A673 (cell line): ENCODE results near the gene CAMK1D. TPM values are rescaled to one million over a fixed set of nuclear protein-coding genes. Genes with fewer than 3 reads are reported as not detected.

ENCODE experiments used
- BruUV-seq: library from RNA; stranded (reverse); fragments of 400-500 nt; replicated peaks from 2 replicates; lab custom pipeline; 2021; lab: Mats Ljungman, UMichigan
- CTCF ChIA-PET: fragments of 300-600 bp; sonication (Branson Sonifier 250); formaldehyde crosslinking; loops from one replicate; lab custom pipeline; 2022; ENCODE audit warnings: antibody characterized with exemption; lab: Charles Lee
- POLR2A ChIA-PET: fragments of 300-600 bp; sonication (Branson Sonifier 250); formaldehyde crosslinking; loops from one replicate; lab custom pipeline; 2022; ENCODE audit warnings: antibody characterized with exemption; ENCODE audit not compliant: low non-redundant PET; lab: Charles Lee
- DNase-seq: peaks from one replicate; pipeline ENCODE4 v3.0.0-alpha.2; 2015; ENCODE audit warnings: low spot score
- H3K27ac ChIP-seq: fragments of 200-600 bp; sonication (generic); 2 replicates; pipeline ENCODE4 v1.5.1; 2016; ENCODE audit warnings: mixed run types, low read depth, mild to moderate bottlenecking, mixed read lengths, antibody characterized with exemption, low read length; ENCODE audit not compliant: poor library complexity, severe bottlenecking
- H3K27me3 ChIP-seq: fragments of 200-600 bp; sonication (generic); replicated peaks from 2 replicates; pipeline ENCODE4 v1.6.1; 2017; ENCODE audit warnings: mixed run types, low read depth, mild to moderate bottlenecking, mixed read lengths, antibody characterized with exemption, low read length; ENCODE audit not compliant: insufficient read depth, poor library complexity
- H3K36me3 ChIP-seq: fragments of 200-600 bp; sonication (generic); 2 replicates; pipeline ENCODE4 v1.6.1; 2016; ENCODE audit warnings: mixed run types, mild to moderate bottlenecking, mixed read lengths, antibody characterized with exemption, low read length; ENCODE audit not compliant: insufficient read depth, poor library complexity, severe bottlenecking
- H3K4me1 ChIP-seq: fragments of 200-600 bp; sonication (generic); 2 replicates; pipeline ENCODE4 v1.6.1; 2017; ENCODE audit warnings: mixed run types, mild to moderate bottlenecking, mixed read lengths, antibody characterized with exemption, low read length; ENCODE audit not compliant: insufficient read depth, poor library complexity, severe bottlenecking
- H3K4me3 ChIP-seq: fragments of 200-600 bp; sonication (generic); 2 replicates; pipeline ENCODE4 v1.5.1; 2016; ENCODE audit warnings: low read depth, mixed run types, mild to moderate bottlenecking, mixed read lengths, low read length; ENCODE audit not compliant: poor library complexity, severe bottlenecking
- H3K9me3 ChIP-seq: fragments of 200-600 bp; sonication (generic); 2 replicates; pipeline ENCODE4 v1.6.1; 2016; ENCODE audit warnings: mixed run types, low read depth, mild to moderate bottlenecking, mixed read lengths, antibody characterized with exemption, low read length; ENCODE audit not compliant: poor library complexity, severe bottlenecking
- EZH2 ChIP-seq: fragments of 200-600 bp; sonication (generic); IDR thresholded peaks from 2 replicates; pipeline ENCODE4 v1.6.1; 2017; ENCODE audit warnings: borderline replicate concordance, low read depth, mild to moderate bottlenecking, mixed read lengths, antibody characterized with exemption, low read length; ENCODE audit not compliant: poor library complexity, severe bottlenecking
- intact Hi-C: fragments of 100-400 bp; cut with micrococcal nuclease; formaldehyde crosslinking; loops from one replicate; pipeline ENCODE4 v1.10.0; 2022; ENCODE audit not compliant: unreplicated experiment
- total RNA-seq: library from RNA; stranded (reverse); gene quantifications from 2 replicates; pipeline ENCODE4 v1.2.3, GENCODE V29; 2021
- TF ChIP-seq, protein P1 (sequence below): fragments of 300-800, 200-600 bp; sonication (generic); conservative IDR thresholded peaks from 2 replicates; pipeline ENCODE4 v1.5.1; 2017; ENCODE audit warnings: low read depth, mild to moderate bottlenecking, antibody characterized with exemption, low read length, moderate library complexity, mixed read lengths

CAMK1D gene
- total RNA-seq, 1 experiment from 2014 or later: 23.7 TPM

DNA sequence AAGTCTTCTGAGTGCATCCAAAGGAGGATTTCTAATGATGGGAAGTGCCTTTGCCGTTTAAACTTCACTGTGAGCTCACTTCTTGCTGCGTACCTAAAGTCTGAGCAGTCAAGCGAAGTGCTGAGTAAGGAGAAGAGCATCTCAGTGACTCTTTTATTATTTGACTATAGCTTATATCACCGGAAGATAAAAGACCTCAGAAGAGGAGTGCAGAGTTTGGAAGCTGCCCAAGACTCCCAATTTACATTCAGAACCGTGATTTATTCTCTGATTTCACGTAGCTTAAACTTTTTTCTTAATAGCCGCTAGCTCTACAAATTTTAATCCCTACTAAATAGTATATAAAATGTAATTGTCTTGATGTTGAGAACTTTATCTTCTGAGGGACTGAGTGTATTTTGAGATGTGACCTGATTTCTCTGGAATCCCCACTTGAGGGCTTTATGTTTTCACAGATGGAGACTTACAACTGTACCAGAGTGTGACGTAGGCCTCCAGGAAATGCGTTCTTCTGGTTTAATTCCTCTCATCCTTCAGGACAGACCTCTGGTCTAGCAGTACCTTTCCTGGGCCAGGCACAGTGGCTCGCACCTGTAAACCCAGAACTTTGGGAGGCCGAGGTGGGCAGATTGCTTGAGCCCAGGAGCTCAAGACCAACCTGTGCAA, 51.1 kb downstream of the CAMK1D start:
- ChIA-PET CTCF (interaction anchor here (0.6 kb wide), 2 partner anchors 77 to 127 kb away, joined by 3 to 8 read pairs; no protein-coding TSS in a partner anchor), POLR2A (interaction anchor here (0.5 kb wide), 1 partner anchor 52 kb away, joined by 3 read pairs; no protein-coding TSS in a partner anchor)
- Histone ChIP-seq H3K27me3 (no peaks in the 10 kb centered on the region), H3K4me3 (no peak overlapping the region), H3K9me3 (no peaks in the 10 kb centered on the region), H3K27ac (peak overlapping the region; percentile 3), H3K36me3 (no peaks in the 10 kb centered on the region), H3K4me1 (peaks cover 13% of the 10 kb centered on the region)
- BruUV-seq: no TSS peak
- intact Hi-C loops: no loop called here
- no peak for TF ChIP-seq EZH2
- TF ChIP-seq, protein P1, sequence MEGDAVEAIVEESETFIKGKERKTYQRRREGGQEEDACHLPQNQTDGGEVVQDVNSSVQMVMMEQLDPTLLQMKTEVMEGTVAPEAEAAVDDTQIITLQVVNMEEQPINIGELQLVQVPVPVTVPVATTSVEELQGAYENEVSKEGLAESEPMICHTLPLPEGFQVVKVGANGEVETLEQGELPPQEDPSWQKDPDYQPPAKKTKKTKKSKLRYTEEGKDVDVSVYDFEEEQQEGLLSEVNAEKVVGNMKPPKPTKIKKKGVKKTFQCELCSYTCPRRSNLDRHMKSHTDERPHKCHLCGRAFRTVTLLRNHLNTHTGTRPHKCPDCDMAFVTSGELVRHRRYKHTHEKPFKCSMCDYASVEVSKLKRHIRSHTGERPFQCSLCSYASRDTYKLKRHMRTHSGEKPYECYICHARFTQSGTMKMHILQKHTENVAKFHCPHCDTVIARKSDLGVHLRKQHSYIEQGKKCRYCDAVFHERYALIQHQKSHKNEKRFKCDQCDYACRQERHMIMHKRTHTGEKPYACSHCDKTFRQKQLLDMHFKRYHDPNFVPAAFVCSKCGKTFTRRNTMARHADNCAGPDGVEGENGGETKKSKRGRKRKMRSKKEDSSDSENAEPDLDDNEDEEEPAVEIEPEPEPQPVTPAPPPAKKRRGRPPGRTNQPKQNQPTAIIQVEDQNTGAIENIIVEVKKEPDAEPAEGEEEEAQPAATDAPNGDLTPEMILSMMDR: no peak; the same call in 1 of the 2 replicates
- peak; percentile 76 for DNase-seq

DNA sequence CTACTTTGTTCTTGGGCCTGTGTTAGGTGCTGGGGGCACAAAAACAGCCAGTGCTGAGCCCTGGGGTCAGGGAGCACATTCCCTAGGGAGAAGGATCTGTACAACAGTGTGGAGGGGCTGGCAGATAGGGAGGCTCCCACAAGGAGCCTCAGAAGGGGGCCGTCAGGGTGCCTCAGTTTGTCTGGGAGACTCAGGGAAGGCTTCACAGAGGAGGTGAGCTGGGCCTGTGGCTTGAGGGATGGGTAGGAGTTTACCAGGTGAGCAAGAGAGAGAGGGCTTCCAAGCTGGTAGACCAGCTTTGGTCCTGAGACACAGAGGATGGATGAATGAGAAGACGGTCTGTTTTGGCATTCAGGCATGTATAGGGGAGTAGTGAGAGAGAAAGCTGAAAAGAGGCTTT, 52.1 kb downstream of the CAMK1D start:
- BruUV-seq: no TSS peak
- intact Hi-C loops: no loop called here
- CTCF ChIA-PET: no interaction called here
- Histone ChIP-seq H3K4me1 (peaks cover 13% of the 10 kb centered on the region), H3K27ac (no peak overlapping the region), H3K4me3 (no peak overlapping the region), H3K9me3 (no peaks in the 10 kb centered on the region), H3K27me3 (no peaks in the 10 kb centered on the region), H3K36me3 (no peaks in the 10 kb centered on the region)
- DNase-seq: no peak
- POLR2A ChIA-PET: no interaction called here
- TF ChIP-seq, protein P1: no peak
- no peak for TF ChIP-seq EZH2

- CTCF ChIA-PET: no interaction called here
- Histone ChIP-seq H3K9me3 (no peaks in the 10 kb centered on the region), H3K27me3 (no peaks in the 10 kb centered on the region), H3K36me3 (no peaks in the 10 kb centered on the region), H3K4me1 (peaks cover 13% of the 10 kb centered on the region), H3K27ac (no peak overlapping the region), H3K4me3 (no peak overlapping the region)
- TF ChIP-seq, protein P1: no peak
- no peak for TF ChIP-seq EZH2
- intact Hi-C loops: no loop called here
- POLR2A ChIA-PET: no interaction called here
- DNase-seq: no peak
- no TSS peak for BruUV-seq
These were observed 53.8 kb downstream of the CAMK1D start for GRCh38 chr10:12403119-12403518.
